B cell (primary cell): ENCODE measurements around the gene GRB14. TPM values are rescaled to one million over a fixed set of nuclear protein-coding genes. Genes with fewer than 3 reads are reported as not detected.

Experiments
- ATAC-seq: fragments of 200-7000 bp; cut with Tn5 transposase; one replicate; pipeline ENCODE4 v1.10.0; 2021; ENCODE audit warnings: low read depth, mild to moderate bottlenecking, moderate number of reproducible peaks, moderate library complexity
- CTCF ChIA-PET: fragments of 350-600 bp; sonication (Branson Sonifier 250); formaldehyde crosslinking; loops from one replicate; lab custom pipeline; 2021; ENCODE audit warnings: antibody characterized with exemption, inconsistent platforms; lab: Charles Lee
- POLR2A ChIA-PET: fragments of 350-600 bp; sonication (Branson Sonifier 250); formaldehyde crosslinking; loops from one replicate; lab custom pipeline; 2021; ENCODE audit warnings: antibody characterized with exemption; lab: Charles Lee
- DNase-seq: peaks from one replicate; pipeline ENCODE4 v3.0.0; 2013
- H2AFZ ChIP-seq: 2 replicates; pipeline ENCODE4 v1.6.1; 2012; ENCODE audit warnings: mild to moderate bottlenecking, low read depth, low read length; ENCODE audit not compliant: insufficient read depth, poor library complexity, severe bottlenecking
- H3K27ac ChIP-seq, 2 donors: 1 replicate in 1 of 2; 2 replicates in 1 of 2; pipeline ENCODE4 v1.5.1; 2012 to 2013; ENCODE audit warnings: low read length in 2 of 2, mild to moderate bottlenecking in 2 of 2, moderate library complexity in 1 of 2
- H3K27me3 ChIP-seq, 4 experiments: fragments of 200-600 bp in 1 of 4; sonication (generic) in 1 of 4; replicated peaks in 1 of 4; 1 replicate in 2 of 4; 2 replicates in 2 of 4; pipeline versions ENCODE4 v1.6.1 to v1.7.0; 2013 to 2016; ENCODE audit warnings: low read length in 3 of 4, mild to moderate bottlenecking in 2 of 4, mixed read lengths in 1 of 4, moderate library complexity in 1 of 4; ENCODE audit not compliant: insufficient read depth in 4 of 4, control insufficient read depth in 3 of 4; ENCODE audit errors: control extremely low read depth in 1 of 4
- H3K36me3 ChIP-seq, 2 experiments: replicated peaks in 1 of 2; 1 replicate in 1 of 2; 2 replicates in 1 of 2; pipeline versions ENCODE4 v1.6.1 to v1.7.1; 2013; ENCODE audit warnings: low read length in 1 of 2; ENCODE audit not compliant: insufficient read depth in 2 of 2, control insufficient read depth in 1 of 2; ENCODE audit errors: control extremely low read depth in 1 of 2, extremely low read depth in 1 of 2
- H3K4me1 ChIP-seq, 2 donors: fragments of 200-600 bp in 1 of 2; sonication (generic) in 1 of 2; 1 replicate in 1 of 2; 2 replicates in 1 of 2; pipeline versions ENCODE4 v1.5.1 to v1.6.1; 2013 to 2017; ENCODE audit warnings: low read length in 2 of 2; ENCODE audit not compliant: control insufficient read depth in 2 of 2, insufficient read depth in 2 of 2
- H3K4me2 ChIP-seq: replicated peaks from 2 replicates; pipeline ENCODE3; 2012; ENCODE audit warnings: mild to moderate bottlenecking, low read depth, low read length; ENCODE audit not compliant: poor library complexity, severe bottlenecking
- H3K4me3 ChIP-seq, 5 experiments: fragments of 200-600 bp in 1 of 5; sonication (generic) in 1 of 5; 1 replicate in 3 of 5; 2 replicates in 2 of 5; pipeline versions ENCODE4 v1.5.1 to v1.7.0; 2011 to 2016; ENCODE audit warnings: low read length in 4 of 5, mild to moderate bottlenecking in 4 of 5, low read depth in 2 of 5, control low read depth in 1 of 5, moderate library complexity in 1 of 5; ENCODE audit not compliant: insufficient read depth in 1 of 5; ENCODE audit errors: control extremely low read depth in 1 of 5, extremely low read depth in 1 of 5
- H3K79me2 ChIP-seq: fragments of 200-600 bp; sonication (generic); one replicate; pipeline ENCODE4 v1.6.0; 2016; ENCODE audit warnings: low read length; ENCODE audit not compliant: control insufficient read depth, insufficient read depth
- H3K9ac ChIP-seq: fragments of 200-600 bp; sonication (generic); 2 replicates; pipeline ENCODE4 v1.6.1; 2017; ENCODE audit warnings: mild to moderate bottlenecking, low read length, moderate library complexity
- H3K9me3 ChIP-seq, 3 donors: one replicate each; pipeline versions ENCODE4 v1.6.1 to v1.7.1; 2013; ENCODE audit warnings: low read length in 2 of 3; ENCODE audit not compliant: control insufficient read depth in 2 of 3, insufficient read depth in 1 of 3; ENCODE audit errors: control extremely low read depth in 1 of 3
- H4K20me1 ChIP-seq: 2 replicates; pipeline ENCODE4 v1.6.0; 2012; ENCODE audit warnings: mild to moderate bottlenecking, low read length; ENCODE audit not compliant: insufficient read depth, control insufficient read depth, poor library complexity, severe bottlenecking
- H3K27ac Mint-ChIP-seq: one replicate; pipeline ENCODE4 v1.8.0; 2021; ENCODE audit warnings: mixed read lengths
- H3K27me3 Mint-ChIP-seq: one replicate; pipeline ENCODE4 v1.8.0; 2021; ENCODE audit warnings: mixed read lengths
- H3K4me1 Mint-ChIP-seq: one replicate; pipeline ENCODE4 v1.8.0; 2021; ENCODE audit warnings: mixed read lengths
- H3K4me3 Mint-ChIP-seq: one replicate; pipeline ENCODE4 v1.8.0; 2021; ENCODE audit warnings: mixed read lengths
- H3K9me3 Mint-ChIP-seq: one replicate; pipeline ENCODE4 v1.8.0; 2022; ENCODE audit warnings: mixed read lengths; ENCODE audit not compliant: insufficient read depth
- CTCF ChIP-seq: fragments of 200-600 bp; IDR thresholded peaks from one replicate; pipeline ENCODE4 v1.8.0; 2022; ENCODE audit warnings: antibody characterized with exemption, mild to moderate bottlenecking
- EZH2 ChIP-seq: IDR thresholded peaks from 2 replicates; pipeline ENCODE4 v1.6.1; 2012; ENCODE audit warnings: borderline replicate concordance, low read depth, mild to moderate bottlenecking, moderate library complexity, low read length; ENCODE audit not compliant: insufficient read depth, poor library complexity, severe bottlenecking
- WGBS: methylation state at CpG from one replicate; pipeline ENCODE4 v1.1.5; 2013; ENCODE audit warnings: missing lambda C conversion rate; ENCODE audit not compliant: insufficient coverage; 5-methylcytosine and 5-hydroxymethylcytosine counted together
- intact Hi-C: fragments of 100-400 bp; cut with micrococcal nuclease; formaldehyde crosslinking; loops from one replicate; pipeline ENCODE4 v1.10.0; 2022
- polyA plus RNA-seq: library from polyadenylated mRNA; depleted of rRNA; stranded (reverse); fragments of >200 nt; gene quantifications from 2 replicates; pipeline ENCODE4 v1.2.3, GENCODE V29; 2012
- total RNA-seq, 2 donors: library from RNA; stranded (reverse); fragments of 120-200 nt in 1 of 2; gene quantifications; 1 replicate in 1 of 2; 2 replicates in 1 of 2; pipeline versions ENCODE4 v1.2.3 to v1.2.4, GENCODE V29; 2013 to 2022

The GRB14 gene
- total and polyA plus RNA-seq, 2 donors (not counting 1 experiment from before 2014, with no cell fraction given), result not detected

- Histone ChIP-seq H3K9ac (no peak overlapping the region), H4K20me1 (no peaks in the 10 kb centered on the region), H3K4me3 (no peak overlapping the region), H3K4me2 (no peak overlapping the region), H3K4me1 (no peaks in the 10 kb centered on the region), H3K27ac (no peak overlapping the region), H3K79me2 (no peaks in the 10 kb centered on the region), H3K9me3 (peaks cover 0 to under 1% (median 0%) of the 10 kb centered on the region in 3 donors), H3K36me3 (no peaks in the 10 kb centered on the region), H2AFZ (no peak overlapping the region), H3K27me3 (no peaks in the 10 kb centered on the region)
- Mint-ChIP-seq H3K4me1 (no peaks in the 10 kb centered on the region), H3K4me3 (no peak overlapping the region), H3K27me3 (no peaks in the 10 kb centered on the region), H3K9me3 (no peaks in the 10 kb centered on the region), H3K27ac (no peak overlapping the region)
- TF ChIP-seq EZH2, result no peak
- ChIA-PET CTCF (interaction anchor here (0.6 to 0.9 kb wide), 2 partner anchors 51 to 1588 kb away, joined by 3 read pairs; no protein-coding TSS in a partner anchor), POLR2A (no interaction called here)
- ATAC-seq, result no peak
- intact Hi-C loops, result no loop called here
- WGBS, result 83% methylated on average over 1 of the region's 4 CpGs
- DNase-seq, result no peak
These were observed 112.0 kb downstream of the GRB14 start for GRCh38 chr2:164509137-164509877.

GRCh38 chr2:164504253-164504652, 117.0 kb downstream of the GRB14 start:
- no peaks in the 10 kb centered on the region for H3K4me1 Mint-ChIP-seq

More at GRCh38 chr2:164504253-164504652, 117.0 kb downstream of the GRB14 start:
- Histone ChIP-seq H4K20me1 (no peaks in the 10 kb centered on the region), H3K36me3 (no peaks in the 10 kb centered on the region), H2AFZ (no peak overlapping the region), H3K4me1 (no peaks in the 10 kb centered on the region), H3K9ac (no peak overlapping the region), H3K4me2 (no peak overlapping the region), H3K27me3 (no peaks in the 10 kb centered on the region), H3K9me3 (no peaks in the 10 kb centered on the region), H3K4me3 (no peak overlapping the region), H3K27ac (no peak overlapping the region), H3K79me2 (no peaks in the 10 kb centered on the region)
- ATAC-seq, result no peak
- TF ChIP-seq CTCF (no peak), EZH2 (no peak)
- no peak for DNase-seq
- Mint-ChIP-seq H3K4me3 (no peak overlapping the region), H3K27me3 (no peaks in the 10 kb centered on the region), H3K27ac (no peak overlapping the region), H3K9me3 (no peaks in the 10 kb centered on the region)
- ChIA-PET POLR2A (no interaction called here), CTCF (no interaction called here)
- intact Hi-C loops, result no loop called here
- WGBS, result 100% methylated on average over 1 of the region's 4 CpGs
